ENCODE results near the gene OR52N5.

DNA sequence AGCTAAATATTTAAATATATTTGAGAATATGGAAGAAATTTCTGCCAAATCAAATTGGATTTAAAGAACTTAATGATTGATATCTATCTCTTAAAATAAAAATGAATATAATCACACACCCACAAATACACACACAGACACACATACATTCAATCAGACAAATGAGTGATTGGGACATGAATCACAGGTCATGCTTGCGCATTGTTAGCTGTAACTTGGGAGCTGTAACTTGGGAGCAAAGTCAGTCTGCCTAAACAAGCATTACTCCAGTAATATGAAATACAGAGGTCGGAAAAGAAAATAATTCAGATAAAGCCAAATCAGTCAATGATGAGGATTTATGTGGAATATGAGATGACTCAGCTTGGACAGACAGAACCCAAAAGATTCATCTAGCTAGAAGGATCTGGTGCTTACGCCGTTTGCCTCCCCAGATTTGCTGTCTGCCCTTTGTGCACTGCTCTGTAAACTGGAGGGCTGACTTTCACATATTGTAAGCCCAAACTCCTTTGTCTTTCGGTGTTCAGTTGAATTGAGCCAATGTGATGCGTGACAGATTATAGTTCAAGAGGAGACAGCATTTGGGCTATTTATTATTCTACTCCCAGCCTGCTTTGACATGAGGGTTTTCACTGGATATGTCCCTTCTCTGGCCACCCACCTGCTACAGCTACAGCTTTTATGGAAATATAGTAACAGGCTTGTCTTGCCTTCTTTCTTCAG, 45.3 kb downstream of the OR52N5 start:
- TF ChIP-seq CTCF (IDR thresholded peaks at IDR 0.05) (no peak), POLR2A (IDR thresholded peaks at IDR 0.05) (no peak)

Data from heart left ventricle (tissue), 13 donors.